ENCODE measurements around the gene DAB2IP.
A peak's percentile ranks its signal among the peaks of the same experiment; 100 is the strongest.

Gene DAB2IP

GRCh38 chr9:121658591-121658990 lies 7.2 kb downstream of the DAB2IP start:
- no peak for TF ChIP-seq REST (tag by site-specific recombination; IDR thresholded peaks at IDR 0.05)
- no peak for TF ChIP-seq ZNF549 (tag by site-specific recombination; IDR thresholded peaks at IDR 0.05)
- no peak for TF ChIP-seq ZNF792 (tag by site-specific recombination; IDR thresholded peaks at IDR 0.05)
- no peak for TF ChIP-seq ZNF23 (tag by site-specific recombination; IDR thresholded peaks at IDR 0.05; ENCODE audit: borderline replicate concordance)
- TF ChIP-seq OSR2 (tag by site-specific recombination; IDR thresholded peaks at IDR 0.05) = no peak
- TF ChIP-seq ZNF354C (tag by site-specific recombination; IDR thresholded peaks at IDR 0.05; ENCODE audit: borderline replicate concordance, low read depth) = no peak
- no peak for TF ChIP-seq ZNF211 (tag by site-specific recombination; IDR thresholded peaks at IDR 0.05; ENCODE audit: low read depth)
- no peak for TF ChIP-seq ZNF19 (tag by site-specific recombination; IDR thresholded peaks at IDR 0.05; ENCODE audit: low read depth)
- no peak overlapping the region for H3K27ac ChIP-seq (ENCODE audit: extremely low read depth, low read depth, low read length)
- H3K9me3 ChIP-seq (ENCODE audit: control insufficient read depth, insufficient read depth, low read depth, low read length) = no peaks in the 10 kb centered on the region
- H3K4me3 ChIP-seq (ENCODE audit: low read depth, low read length) = no peak overlapping the region
- ChIA-PET CTCF (interaction anchor here (0.9 to 1.0 kb wide), 3 partner anchors 26 to 113 kb away, joined by 3 to 5 read pairs (median 4); no protein-coding TSS in a partner anchor), POLR2A (no interaction called here)
- H3K36me3 ChIP-seq (ENCODE audit: control insufficient read depth in 2 of 2, insufficient read depth in 1 of 2, low read length in 2 of 2) = peaks cover 0 to 8% of the 10 kb centered on the region in 2 experiments; a peak in 1 of 3 replicates
- no peaks in the 10 kb centered on the region for H3K4me1 ChIP-seq (ENCODE audit: control insufficient read depth, insufficient read depth, low read length)

- H3K9me3 ChIP-seq (ENCODE audit: control insufficient read depth, insufficient read depth, low read depth, low read length) = no peaks in the 10 kb centered on the region
- CTCF ChIA-PET = interaction anchor here (0.6 to 1.2 kb wide), 3 partner anchors 23 to 206 kb away, joined by 3 read pairs; no protein-coding TSS in a partner anchor
- TF ChIP-seq ZBTB11 (tag by site-specific recombination; conservative IDR thresholded peaks at IDR 0.05; ENCODE audit: low read depth) = no peak
- no peak for TF ChIP-seq BCL6B (tag by site-specific recombination; IDR thresholded peaks at IDR 0.05)
- no peak for TF ChIP-seq ZNF501 (tag by site-specific recombination; IDR thresholded peaks at IDR 0.05)
- peaks cover 0 to 8% of the 10 kb centered on the region in 2 experiments; a peak in 1 of 3 replicates for H3K36me3 ChIP-seq (ENCODE audit: control insufficient read depth in 2 of 2, insufficient read depth in 1 of 2, low read length in 2 of 2)
- H3K4me1 ChIP-seq (ENCODE audit: control insufficient read depth, insufficient read depth, low read length) = no peaks in the 10 kb centered on the region
- POLR2A ChIA-PET = interaction anchor here (0.6 kb wide), 1 partner anchor 18 kb away, joined by 3 read pairs; no protein-coding TSS in a partner anchor
- H3K4me3 ChIP-seq (ENCODE audit: low read depth, low read length) = no peak overlapping the region
- H3K27ac ChIP-seq (ENCODE audit: extremely low read depth, low read depth, low read length) = no peak overlapping the region
Measured at GRCh38 chr9:121660367-121660766, 8.9 kb downstream of the DAB2IP start.

GRCh38 chr9:121660876-121661275 lies 9.4 kb downstream of the DAB2IP start:
- Histone ChIP-seq H3K36me3 (ENCODE audit: control insufficient read depth in 2 of 2, insufficient read depth in 1 of 2, low read length in 2 of 2) (peaks cover 0 to 8% of the 10 kb centered on the region in 2 experiments; a peak in 1 of 3 replicates), H3K27ac (ENCODE audit: extremely low read depth, low read depth, low read length) (no peak overlapping the region), H3K4me1 (ENCODE audit: control insufficient read depth, insufficient read depth, low read length) (no peaks in the 10 kb centered on the region), H3K9me3 (ENCODE audit: control insufficient read depth, insufficient read depth, low read depth, low read length) (no peaks in the 10 kb centered on the region), H3K4me3 (ENCODE audit: low read depth, low read length) (no peak overlapping the region)
- POLR2A ChIA-PET = no interaction called here
- TF ChIP-seq ZNF621 (tag by site-specific recombination; IDR thresholded peaks at IDR 0.05) = no peak
- TF ChIP-seq EGR2 (tag by site-specific recombination; IDR thresholded peaks at IDR 0.05; ENCODE audit: low read depth) = peak; percentile 47; the same call in 1 of the 2 replicates
- CTCF ChIA-PET = interaction anchor here (1.2 to 2.4 kb wide), 2 partner anchors 40 to 111 kb away, joined by 3 to 7 read pairs; no protein-coding TSS in a partner anchor
